ENCODE data around the gene TNNT3.

GRCh38 chr11:1906181-1906580 is 13.3 kb upstream of the TNNT3 start:
- TF ChIP-seq CTCF (IDR thresholded peaks at IDR 0.05), result no peak
- TF ChIP-seq POLR2A (IDR thresholded peaks at IDR 0.05), result no peak

All from uterus (tissue), 2 donors.